Naive thymus-derived CD8-positive, alpha-beta T cell (primary cell): ENCODE results near the gene DGKG. TPM values are rescaled to one million over a fixed set of nuclear protein-coding genes. Genes with fewer than 3 reads are reported as not detected.

Experiments used
- ATAC-seq, 2 donors: fragments of 150-1000 bp; cut with Tn5 transposase in 1 of 2; sonication (Bioruptor Pico), chemical (Tn5 transposase) in 1 of 2; 1 replicate in 1 of 2; 2 replicates in 1 of 2; pipeline ENCODE4 v1.10.0; 2021; ENCODE audit warnings: mild to moderate bottlenecking in 2 of 2, moderate library complexity in 2 of 2
- POLR2A ChIA-PET: fragments of 350-600 bp; sonication (Branson Sonifier 250); formaldehyde crosslinking; loops from one replicate; lab custom pipeline; 2021; ENCODE audit warnings: antibody characterized with exemption; lab: Charles Lee
- DNase-seq, 10 donors: peaks; one replicate each; pipeline versions ENCODE4 v3.0.0 to v3.0.0-alpha.2; 2020 to 2022
- H3K27ac Mint-ChIP-seq, 10 donors: one replicate each; pipeline ENCODE4 v1.8.0; 2020 to 2022; ENCODE audit warnings: mild to moderate bottlenecking in 10 of 10, mixed read lengths in 10 of 10, moderate library complexity in 4 of 10, inconsistent platforms in 1 of 10
- H3K27me3 Mint-ChIP-seq, 5 donors: one replicate each; pipeline ENCODE4 v1.8.0; 2021 to 2022; ENCODE audit warnings: mixed read lengths in 5 of 5
- H3K36me3 Mint-ChIP-seq, 3 donors: one replicate each; pipeline ENCODE4 v1.8.0; 2020 to 2022; ENCODE audit warnings: mixed read lengths in 3 of 3, mild to moderate bottlenecking in 2 of 3, inconsistent platforms in 1 of 3
- H3K4me1 Mint-ChIP-seq, 4 donors: one replicate each; pipeline ENCODE4 v1.8.0; 2021 to 2022; ENCODE audit warnings: mixed read lengths in 4 of 4
- H3K4me3 Mint-ChIP-seq, 10 donors: one replicate each; pipeline ENCODE4 v1.8.0; 2020 to 2022; ENCODE audit warnings: mild to moderate bottlenecking in 10 of 10, mixed read lengths in 10 of 10, moderate library complexity in 6 of 10, inconsistent platforms in 1 of 10
- H3K9me3 Mint-ChIP-seq, 9 donors: one replicate each; pipeline ENCODE4 v1.8.0; 2020 to 2022; ENCODE audit warnings: mixed read lengths in 9 of 9, mild to moderate bottlenecking in 3 of 9, inconsistent platforms in 1 of 9, moderate library complexity in 1 of 9
- polyA plus RNA-seq, 3 donors: library from polyadenylated mRNA; unstranded; fragments of 300-500 nt; fragmentation: Illumina TruSeq; gene quantifications; one replicate each; pipeline ENCODE4 v1.2.3, GENCODE V29; 2021
- total RNA-seq, 8 experiments: library from RNA in 2 of 8; stranded (reverse) in 2 of 8; gene quantifications; one replicate each; pipeline ENCODE4 v1.2.3 and lab custom pipeline; 2021 to 2026

The DGKG gene
- total and polyA plus RNA-seq, 5 experiments from 2014 or later: 0.11 to 1.5 TPM; not detected in 3

- Mint-ChIP-seq H3K27ac (peak overlapping the region in 1 of 10 donors; percentile 34), H3K36me3 (peaks cover 0 to 2% (median 0%) of the 10 kb centered on the region in 3 donors), H3K4me3 (no peak overlapping the region), H3K4me1 (no peaks in the 10 kb centered on the region), H3K27me3 (peaks cover 14 to 40% (median 14%) of the 10 kb centered on the region in 5 donors), H3K9me3 (no peaks in the 10 kb centered on the region)
- no peak for DNase-seq
- ATAC-seq: no peak
- POLR2A ChIA-PET: no interaction called here
Observed at GRCh38 chr3:186162221-186162620, 199.8 kb downstream of the DGKG start.

- DNase-seq (no peak), ATAC-seq (no peak)
- Mint-ChIP-seq H3K4me1 (no peaks in the 10 kb centered on the region), H3K27me3 (peaks cover 9 to 40% (median 17%) of the 10 kb centered on the region in 5 donors), H3K4me3 (no peak overlapping the region), H3K9me3 (no peaks in the 10 kb centered on the region), H3K36me3 (peaks cover 0 to 2% (median 0%) of the 10 kb centered on the region in 3 donors), H3K27ac (no peak overlapping the region)
- POLR2A ChIA-PET: no interaction called here
Observed at GRCh38 chr3:186160691-186161243, 201.3 kb downstream of the DGKG start.

- POLR2A ChIA-PET: no interaction called here
- Mint-ChIP-seq H3K27me3 (peaks cover 17 to 41% (median 22%) of the 10 kb centered on the region in 5 donors), H3K27ac (no peak overlapping the region), H3K4me1 (peaks cover 4 to 26% (median 10%) of the 10 kb centered on the region in 4 donors), H3K9me3 (no peaks in the 10 kb centered on the region), H3K4me3 (no peak overlapping the region), H3K36me3 (peaks cover 0 to 4% (median under 1%) of the 10 kb centered on the region in 3 donors)
- ATAC-seq: no peak
- no peak for DNase-seq
Observed at GRCh38 chr3:186154641-186155040, 207.4 kb downstream of the DGKG start.

- H3K27ac Mint-ChIP-seq: peak overlapping the region in 2 of 10 donors; percentile 3 to 22
- H3K9me3 Mint-ChIP-seq: no peaks in the 10 kb centered on the region
- H3K4me1 Mint-ChIP-seq: peaks cover 4 to 26% (median 10%) of the 10 kb centered on the region in 4 donors
- POLR2A ChIA-PET: no interaction called here
- peaks cover 22 to 58% (median 25%) of the 10 kb centered on the region in 5 donors for H3K27me3 Mint-ChIP-seq
- DNase-seq: no peak
- peak overlapping the region in 1 of 10 donors; percentile 6 for H3K4me3 Mint-ChIP-seq
- H3K36me3 Mint-ChIP-seq: peaks cover 0 to 4% (median 0%) of the 10 kb centered on the region in 3 donors
- ATAC-seq: peak; percentile 22 to 58
Observed at GRCh38 chr3:186152889-186153292, 209.1 kb downstream of the DGKG start.

- POLR2A ChIA-PET: no interaction called here
- no peak for DNase-seq
- no peak overlapping the region for H3K27ac Mint-ChIP-seq
- H3K9me3 Mint-ChIP-seq: no peaks in the 10 kb centered on the region
- no peak for ATAC-seq
- peaks cover 4 to 26% (median 10%) of the 10 kb centered on the region in 4 donors for H3K4me1 Mint-ChIP-seq
- H3K27me3 Mint-ChIP-seq: peaks cover 22 to 60% (median 27%) of the 10 kb centered on the region in 5 donors
- peaks cover 0 to 4% (median 0%) of the 10 kb centered on the region in 3 donors for H3K36me3 Mint-ChIP-seq
- no peak overlapping the region for H3K4me3 Mint-ChIP-seq
Observed at GRCh38 chr3:186152361-186152798, 209.7 kb downstream of the DGKG start.

- H3K9me3 Mint-ChIP-seq: no peaks in the 10 kb centered on the region
- peaks cover 22 to 60% (median 27%) of the 10 kb centered on the region in 5 donors for H3K27me3 Mint-ChIP-seq
- peaks cover 0 to 4% (median 0%) of the 10 kb centered on the region in 3 donors for H3K36me3 Mint-ChIP-seq
- no peak overlapping the region for H3K27ac Mint-ChIP-seq
- H3K4me1 Mint-ChIP-seq: peaks cover 4 to 26% (median 10%) of the 10 kb centered on the region in 4 donors
- H3K4me3 Mint-ChIP-seq: peak overlapping the region in 1 of 10 donors; percentile 3
- DNase-seq (no peak), ATAC-seq (no peak)
- POLR2A ChIA-PET: no interaction called here
Observed at GRCh38 chr3:186151077-186151971, 210.7 kb downstream of the DGKG start.

GRCh38 chr3:186150041-186150830 lies 211.8 kb downstream of the DGKG start:
- peaks cover 20 to 60% (median 27%) of the 10 kb centered on the region in 5 donors for H3K27me3 Mint-ChIP-seq
- H3K4me1 Mint-ChIP-seq: peaks cover 4 to 26% (median 10%) of the 10 kb centered on the region in 4 donors
- ATAC-seq: no peak
- peaks cover 0 to 4% (median 0%) of the 10 kb centered on the region in 3 donors for H3K36me3 Mint-ChIP-seq
- POLR2A ChIA-PET: no interaction called here
- H3K4me3 Mint-ChIP-seq: peak overlapping the region in 1 of 10 donors; percentile 29
- no peak overlapping the region for H3K27ac Mint-ChIP-seq
- H3K9me3 Mint-ChIP-seq: no peaks in the 10 kb centered on the region
- no peak for DNase-seq

- ATAC-seq: no peak
- Mint-ChIP-seq H3K4me3 (no peak overlapping the region), H3K27me3 (peaks cover 20 to 60% (median 27%) of the 10 kb centered on the region in 5 donors), H3K4me1 (peaks cover 4 to 26% (median 10%) of the 10 kb centered on the region in 4 donors), H3K36me3 (peaks cover 0 to 4% (median 0%) of the 10 kb centered on the region in 3 donors), H3K9me3 (no peaks in the 10 kb centered on the region), H3K27ac (no peak overlapping the region)
- no peak for DNase-seq
- POLR2A ChIA-PET: no interaction called here
Observed at GRCh38 chr3:186149319-186149960, 212.6 kb downstream of the DGKG start.

- H3K27ac Mint-ChIP-seq: peak overlapping the region in 1 of 10 donors; percentile 21
- DNase-seq (no peak), ATAC-seq (no peak)
- peaks cover 5 to 17% (median 16%) of the 10 kb centered on the region in 5 donors for H3K27me3 Mint-ChIP-seq
- peaks cover 0 to 9% (median 1%) of the 10 kb centered on the region in 4 donors for H3K4me1 Mint-ChIP-seq
- POLR2A ChIA-PET: no interaction called here
- no peaks in the 10 kb centered on the region for H3K36me3 Mint-ChIP-seq
- no peaks in the 10 kb centered on the region for H3K9me3 Mint-ChIP-seq
- no peak overlapping the region for H3K4me3 Mint-ChIP-seq
Observed at GRCh38 chr3:186144257-186144656, 217.8 kb downstream of the DGKG start.

GRCh38 chr3:186143250-186143649 lies 218.8 kb downstream of the DGKG start:
- H3K4me1 Mint-ChIP-seq: peaks cover 0 to 9% (median 1%) of the 10 kb centered on the region in 4 donors
- no peaks in the 10 kb centered on the region for H3K36me3 Mint-ChIP-seq
- H3K4me3 Mint-ChIP-seq: no peak overlapping the region
- DNase-seq: no peak
- no peak for ATAC-seq
- H3K9me3 Mint-ChIP-seq: no peaks in the 10 kb centered on the region
- no peak overlapping the region for H3K27ac Mint-ChIP-seq
- H3K27me3 Mint-ChIP-seq: peaks cover 3 to 13% (median 11%) of the 10 kb centered on the region in 5 donors
- POLR2A ChIA-PET: no interaction called here

- Mint-ChIP-seq H3K9me3 (no peaks in the 10 kb centered on the region), H3K27ac (no peak overlapping the region), H3K4me3 (no peak overlapping the region), H3K27me3 (peaks cover 0 to 13% (median 8%) of the 10 kb centered on the region in 5 donors), H3K4me1 (peaks cover 0 to 9% (median 1%) of the 10 kb centered on the region in 4 donors), H3K36me3 (no peaks in the 10 kb centered on the region)
- DNase-seq (no peak), ATAC-seq (no peak)
- POLR2A ChIA-PET: no interaction called here
Observed at GRCh38 chr3:186142393-186142932, 219.6 kb downstream of the DGKG start.

GRCh38 chr3:186141790-186142189 lies 220.2 kb downstream of the DGKG start:
- POLR2A ChIA-PET: no interaction called here
- ATAC-seq: no peak
- Mint-ChIP-seq H3K4me1 (peaks cover 0 to 9% (median 1%) of the 10 kb centered on the region in 4 donors), H3K9me3 (no peaks in the 10 kb centered on the region), H3K27me3 (peaks cover 0 to 13% (median 8%) of the 10 kb centered on the region in 5 donors), H3K36me3 (no peaks in the 10 kb centered on the region), H3K27ac (no peak overlapping the region), H3K4me3 (no peak overlapping the region)
- DNase-seq: no peak
